Testis (tissue), 3 donors: ENCODE results near the gene LRP2. TPM values are rescaled to one million over a fixed set of nuclear protein-coding genes. Genes with fewer than 3 reads are reported as not detected.

Experiments
- DNase-seq: peaks from one replicate; pipeline ENCODE4 v3.0.0-alpha.2; 2019
- H3K27ac ChIP-seq, 2 donors: fragments of 200-600 bp; sonication (generic); one replicate each; pipeline ENCODE4 v1.5.1; 2019
- H3K27me3 ChIP-seq: fragments of 200-600 bp; sonication (generic); one replicate; pipeline ENCODE4 v1.5.1; 2019
- H3K36me3 ChIP-seq: fragments of 200-600 bp; sonication (generic); one replicate; pipeline ENCODE4 v1.5.1; 2017; ENCODE audit warnings: low read depth; ENCODE audit errors: missing control alignments
- H3K4me1 ChIP-seq: fragments of 200-600 bp; sonication (generic); one replicate; pipeline ENCODE4 v1.5.1; 2019
- H3K4me3 ChIP-seq, 2 donors: fragments of 200-600 bp; sonication (generic); one replicate each; pipeline ENCODE4 v1.5.1; 2017 to 2019
- H3K9me3 ChIP-seq: fragments of 200-600 bp; sonication (generic); one replicate; pipeline ENCODE4 v1.5.1; 2017
- POLR2A ChIP-seq: fragments of 450-650 bp; IDR thresholded peaks from one replicate; pipeline ENCODE4 v1.6.1; 2017; ENCODE audit warnings: antibody characterized with exemption, mild to moderate bottlenecking, moderate library complexity
- WGBS, 2 donors: methylation state at CpG; one replicate each; pipeline ENCODE4 v1.1.5; 2018; 5-methylcytosine and 5-hydroxymethylcytosine counted together
- intact Hi-C: fragments of 100-400 bp; cut with DNase I; formaldehyde crosslinking; loops from one replicate; pipeline ENCODE4 v1.15.1; 2023; ENCODE audit warnings: low total_unique reads
- polyA plus RNA-seq: library from polyadenylated mRNA; stranded (reverse); fragments of 350-450 nt; fragmentation: Illumina TruSeq; extraction: RNeasy Lipid Tissue Mini Kit (QIAGEN cat#74804); gene quantifications from one replicate; pipeline ENCODE4 v1.2.3, GENCODE V29; 2014; ENCODE audit warnings: low read depth, low replicate concordance; ENCODE audit not compliant: insufficient read depth
- total RNA-seq, 2 donors: library from RNA; depleted of rRNA; stranded (reverse); fragments of >200 nt; gene quantifications; one replicate each; pipeline ENCODE4 v1.2.3, GENCODE V29; 2016
- TF ChIP-seq, protein P1 (sequence below), 3 experiments: fragments of 450-650 bp in 2 of 3; fragments of 200-600 bp in 1 of 3; sonication (generic) in 1 of 3; IDR thresholded peaks; one replicate each; pipeline ENCODE4 v1.5.1; 2016 to 2019; ENCODE audit warnings: antibody characterized with exemption in 3 of 3, mild to moderate bottlenecking in 2 of 3, moderate library complexity in 1 of 3

LRP2 gene
- total and polyA plus RNA-seq, 3 donors from 2014 or later, result 3.0 to 9.3 (median 4.1) TPM

DNA sequence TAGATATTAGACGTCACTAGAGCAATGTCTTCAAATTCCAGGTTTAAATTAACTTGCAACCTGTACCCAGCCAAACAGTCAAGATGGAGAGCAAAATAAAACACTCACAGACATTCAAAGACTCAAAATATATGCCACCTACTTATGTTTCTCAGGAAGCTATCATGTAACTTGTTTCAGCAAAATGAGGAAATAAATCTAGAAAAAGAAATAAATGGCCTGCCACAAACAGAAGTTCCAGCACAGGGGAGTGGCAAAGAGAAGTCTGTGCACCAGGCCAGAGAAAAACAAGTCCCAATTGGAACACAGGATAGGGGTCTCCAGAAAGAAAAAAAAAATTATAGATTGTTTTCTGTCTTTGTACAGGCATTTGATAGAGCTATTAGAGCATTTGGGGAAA lies 96.7 kb downstream of the LRP2 start:
- no peak for DNase-seq
- intact Hi-C loops, result no loop called here
- no peak overlapping the region for H3K4me3 ChIP-seq
- no peaks in the 10 kb centered on the region for H3K36me3 ChIP-seq
- H3K4me1 ChIP-seq, result no peaks in the 10 kb centered on the region
- TF ChIP-seq POLR2A, result no peak
- TF ChIP-seq, protein P1, sequence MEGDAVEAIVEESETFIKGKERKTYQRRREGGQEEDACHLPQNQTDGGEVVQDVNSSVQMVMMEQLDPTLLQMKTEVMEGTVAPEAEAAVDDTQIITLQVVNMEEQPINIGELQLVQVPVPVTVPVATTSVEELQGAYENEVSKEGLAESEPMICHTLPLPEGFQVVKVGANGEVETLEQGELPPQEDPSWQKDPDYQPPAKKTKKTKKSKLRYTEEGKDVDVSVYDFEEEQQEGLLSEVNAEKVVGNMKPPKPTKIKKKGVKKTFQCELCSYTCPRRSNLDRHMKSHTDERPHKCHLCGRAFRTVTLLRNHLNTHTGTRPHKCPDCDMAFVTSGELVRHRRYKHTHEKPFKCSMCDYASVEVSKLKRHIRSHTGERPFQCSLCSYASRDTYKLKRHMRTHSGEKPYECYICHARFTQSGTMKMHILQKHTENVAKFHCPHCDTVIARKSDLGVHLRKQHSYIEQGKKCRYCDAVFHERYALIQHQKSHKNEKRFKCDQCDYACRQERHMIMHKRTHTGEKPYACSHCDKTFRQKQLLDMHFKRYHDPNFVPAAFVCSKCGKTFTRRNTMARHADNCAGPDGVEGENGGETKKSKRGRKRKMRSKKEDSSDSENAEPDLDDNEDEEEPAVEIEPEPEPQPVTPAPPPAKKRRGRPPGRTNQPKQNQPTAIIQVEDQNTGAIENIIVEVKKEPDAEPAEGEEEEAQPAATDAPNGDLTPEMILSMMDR (IDR thresholded peaks at IDR 0.05), result no peak
- no peak overlapping the region for H3K27ac ChIP-seq
- H3K9me3 ChIP-seq, result no peaks in the 10 kb centered on the region
- WGBS, 2 donors, result 71 to 87% methylated on average over 1 of the region's 1 CpG
- H3K27me3 ChIP-seq, result no peaks in the 10 kb centered on the region

DNA sequence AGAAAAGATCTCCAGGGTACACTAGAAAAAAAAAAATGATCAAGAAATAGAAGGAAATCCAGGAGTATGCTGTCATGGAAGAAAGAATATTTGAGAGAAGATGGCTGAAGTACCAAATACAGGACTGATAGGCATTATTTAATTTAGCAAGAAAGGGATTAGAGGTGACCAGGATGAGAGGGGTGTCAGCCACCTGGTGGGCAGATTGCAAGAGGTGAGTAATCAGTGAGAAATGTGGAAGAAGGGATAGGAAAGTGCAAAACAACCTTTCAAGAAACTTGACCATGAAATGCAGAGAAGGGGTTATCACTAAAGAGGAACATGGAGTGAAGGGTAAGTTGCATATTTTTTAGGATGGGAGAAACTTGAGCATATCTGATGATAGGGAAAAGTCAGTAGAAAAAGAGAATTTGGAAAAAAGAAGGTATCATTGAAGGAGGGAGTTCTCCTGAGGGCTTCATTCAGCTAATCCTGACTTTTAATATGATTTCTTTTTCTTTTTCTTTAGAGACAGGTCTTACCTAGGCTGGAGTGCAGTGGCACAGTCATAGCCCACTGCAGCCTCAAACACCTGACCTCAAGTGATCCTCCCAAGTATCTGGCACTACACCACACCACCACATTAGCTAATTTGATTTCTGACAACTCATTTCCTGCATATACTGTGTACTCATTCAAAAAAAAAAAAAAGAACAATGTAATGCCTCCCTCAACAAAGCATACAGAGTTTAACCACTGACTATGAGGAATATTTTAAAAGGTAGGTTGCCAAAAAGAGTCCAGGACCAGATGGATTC lies 101.3 kb downstream of the LRP2 start:
- DNase-seq, result no peak
- Histone ChIP-seq H3K27me3 (no peaks in the 10 kb centered on the region), H3K27ac (no peak overlapping the region), H3K4me1 (no peaks in the 10 kb centered on the region), H3K36me3 (no peaks in the 10 kb centered on the region), H3K4me3 (no peak overlapping the region), H3K9me3 (no peaks in the 10 kb centered on the region)
- no peak for TF ChIP-seq POLR2A
- TF ChIP-seq, protein P1 (IDR thresholded peaks at IDR 0.05), result no peak
- intact Hi-C loops, result no loop called here

DNA sequence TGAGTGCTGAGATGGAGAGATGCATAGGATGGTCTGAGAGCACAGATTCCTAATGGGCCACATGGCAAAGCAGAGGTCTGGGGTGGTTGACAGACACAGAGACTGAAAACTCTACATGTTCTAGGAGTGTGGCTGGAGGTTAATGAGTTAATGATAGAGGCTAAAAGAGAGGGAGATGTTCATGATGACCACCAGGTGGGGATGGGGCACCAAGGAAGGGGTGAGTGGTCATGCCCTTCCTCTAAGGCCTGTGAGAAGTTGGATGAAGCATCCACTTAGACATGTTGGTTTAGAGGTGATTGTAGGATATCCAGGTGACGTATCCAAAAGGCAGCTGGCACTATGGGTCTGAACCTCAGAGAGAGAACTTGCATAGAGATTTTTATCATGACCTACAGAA lies 102.1 kb downstream of the LRP2 start:
- Histone ChIP-seq H3K4me1 (no peaks in the 10 kb centered on the region), H3K27me3 (no peaks in the 10 kb centered on the region), H3K4me3 (no peak overlapping the region), H3K9me3 (no peaks in the 10 kb centered on the region), H3K27ac (no peak overlapping the region), H3K36me3 (no peaks in the 10 kb centered on the region)
- DNase-seq, result no peak
- WGBS, 2 donors, result 92 to 97% methylated on average over 1 of the region's 1 CpG
- intact Hi-C loops, result no loop called here
- TF ChIP-seq, protein P1 (IDR thresholded peaks at IDR 0.05), result no peak
- TF ChIP-seq POLR2A, result no peak

DNA sequence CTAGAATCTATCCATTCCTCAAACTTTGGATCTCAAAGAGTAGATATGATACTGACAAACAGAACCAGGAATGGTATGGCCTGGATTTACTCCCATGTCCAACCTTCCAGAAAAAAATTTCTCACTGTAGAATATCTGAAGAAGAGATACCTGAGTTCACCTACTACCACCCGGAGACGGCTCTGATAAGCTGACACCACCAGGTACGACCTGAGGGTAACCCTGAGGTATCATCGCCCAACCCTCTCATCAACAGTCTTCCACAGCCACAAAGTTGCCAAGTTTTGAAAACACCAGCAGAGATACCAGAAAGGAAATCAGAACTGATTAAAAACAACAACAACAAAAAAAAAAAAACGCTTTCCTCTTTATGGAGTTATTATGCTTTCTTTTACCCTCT lies 102.9 kb downstream of the LRP2 start:
- no peaks in the 10 kb centered on the region for H3K27me3 ChIP-seq
- H3K36me3 ChIP-seq, result no peaks in the 10 kb centered on the region
- no peak for TF ChIP-seq POLR2A
- TF ChIP-seq, protein P1 (IDR thresholded peaks at IDR 0.05), result no peak
- 88 to 89% methylated on average over 5 of the region's 5 CpGs for WGBS, 2 donors
- no peak for DNase-seq
- H3K27ac ChIP-seq, result no peak overlapping the region
- H3K4me1 ChIP-seq, result no peaks in the 10 kb centered on the region
- H3K4me3 ChIP-seq, result no peak overlapping the region
- no peaks in the 10 kb centered on the region for H3K9me3 ChIP-seq
- intact Hi-C loops, result no loop called here

DNA sequence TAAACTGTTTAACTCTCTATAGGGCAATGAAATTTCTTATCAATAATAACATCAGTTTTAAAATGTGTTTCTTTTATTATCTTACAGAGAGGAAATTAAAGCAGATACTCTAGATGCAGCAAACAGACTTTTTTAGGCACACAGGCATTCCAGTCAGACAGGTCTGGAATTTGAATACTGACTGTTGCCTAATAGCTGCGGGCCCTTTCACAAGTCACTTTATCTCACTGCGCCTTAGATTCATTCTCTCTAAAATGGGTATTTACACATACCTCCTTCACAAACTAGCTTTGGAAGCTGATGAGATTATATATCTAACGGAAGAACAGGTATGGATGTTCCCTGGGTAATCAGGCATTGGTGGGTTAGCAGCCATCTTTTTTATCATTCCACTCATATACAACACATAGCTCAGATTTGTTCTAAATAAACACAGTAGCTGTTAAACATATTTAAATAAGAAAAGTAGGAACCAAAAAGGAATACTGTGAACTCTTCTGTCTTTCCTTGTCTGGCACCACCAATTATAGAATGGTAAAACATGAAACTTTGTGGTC lies 104.2 kb downstream of the LRP2 start:
- Histone ChIP-seq H3K27ac (no peak overlapping the region), H3K36me3 (no peaks in the 10 kb centered on the region), H3K9me3 (no peaks in the 10 kb centered on the region), H3K27me3 (no peaks in the 10 kb centered on the region), H3K4me1 (no peaks in the 10 kb centered on the region), H3K4me3 (no peak overlapping the region)
- TF ChIP-seq, protein P1 (IDR thresholded peaks at IDR 0.05), result no peak
- no peak for TF ChIP-seq POLR2A
- intact Hi-C loops, result no loop called here
- no peak for DNase-seq
- 81 to 92% methylated on average over 3 of the region's 3 CpGs for WGBS, 2 donors
